Transverse colon (tissue), 4 donors: Measurements from ENCODE around the gene ATP9A. TPM values are rescaled to one million over a fixed set of nuclear protein-coding genes. Genes with fewer than 3 reads are reported as not detected.

Experiments
- DNase-seq: peaks from one replicate; pipeline ENCODE4 v3.0.0-alpha.2; 2019
- H3K27ac ChIP-seq, 4 donors: fragments of 200-600 bp; sonication (generic); 2 replicates each; pipeline ENCODE4 v1.5.1; 2016 to 2018; ENCODE audit warnings: inconsistent platforms in 4 of 4
- H3K27me3 ChIP-seq: fragments of 200-600 bp; sonication (generic); 2 replicates; pipeline ENCODE4 v1.5.1; 2017; ENCODE audit warnings: inconsistent platforms
- H3K36me3 ChIP-seq, 4 donors: fragments of 200-600 bp; sonication (generic); 2 replicates each; pipeline ENCODE4 v1.5.1; 2017 to 2019; ENCODE audit warnings: inconsistent platforms in 4 of 4
- H3K4me1 ChIP-seq, 4 donors: fragments of 200-600 bp; sonication (generic); 2 replicates each; pipeline ENCODE4 v1.5.1; 2017 to 2020; ENCODE audit warnings: inconsistent platforms in 4 of 4
- H3K4me3 ChIP-seq, 4 donors: fragments of 200-600 bp; sonication (generic); 1 replicate in 1 of 4; 2 replicates in 3 of 4; pipeline versions ENCODE4 v1.5.1 to v1.6.1; 2017 to 2019; ENCODE audit warnings: inconsistent platforms in 4 of 4
- H3K9me3 ChIP-seq, 2 donors: fragments of 200-600 bp; sonication (generic); 2 replicates each; pipeline ENCODE4 v1.5.1; 2017 to 2019; ENCODE audit warnings: inconsistent platforms in 2 of 2
- CTCF ChIP-seq, 5 experiments: fragments of 200-600 bp in 3 of 5; fragments of 450-650 bp in 2 of 5; sonication (generic) in 3 of 5; IDR thresholded peaks; 1 replicate in 2 of 5; 2 replicates in 3 of 5; pipeline ENCODE4 v1.5.1; 2016 to 2017; ENCODE audit warnings: antibody characterized with exemption in 5 of 5, inconsistent platforms in 3 of 5, mild to moderate bottlenecking in 2 of 5, moderate library complexity in 1 of 5
- EP300 ChIP-seq: sonication (generic); formaldehyde crosslinking; IDR thresholded peaks from one replicate; pipeline ENCODE4 v1.6.1; 2017; ENCODE audit warnings: antibody characterized with exemption, low read depth
- POLR2A ChIP-seq: fragments of 450-650 bp; IDR thresholded peaks from one replicate; pipeline ENCODE4 v1.6.1; 2016; ENCODE audit warnings: antibody characterized with exemption, mild to moderate bottlenecking, moderate library complexity
- POLR2AphosphoS5 ChIP-seq, 3 donors: sonication (generic); formaldehyde crosslinking; IDR thresholded peaks; one replicate each; pipeline ENCODE4 v1.6.1; 2016; ENCODE audit warnings: antibody characterized with exemption in 3 of 3
- WGBS, 2 donors: methylation state at CpG; one replicate each; pipeline ENCODE4 v1.1.5; 2018; ENCODE audit warnings: low coverage in 1 of 2; 5-methylcytosine and 5-hydroxymethylcytosine counted together
- in situ Hi-C, 4 donors: fragments of 200-750 bp; cut with MboI; loops; one replicate each; pipeline versions ENCODE4 v1.15.0 to v1.15.1; 2017; ENCODE audit warnings: low sequenced_read_pairs in 3 of 4, low pct_ligation_motif_present in 1 of 4, low pct_unique_long_range_greater_than_20kb in 1 of 4
- intact Hi-C: fragments of 100-400 bp; cut with DNase I; formaldehyde crosslinking; loops from one replicate; pipeline ENCODE4 v1.15.1; 2023; ENCODE audit warnings: low total_unique reads
- total RNA-seq, 4 donors: library from RNA; depleted of rRNA; stranded (reverse); fragments of >200 nt; gene quantifications; one replicate each; pipeline ENCODE4 v1.1.0, GENCODE V29; 2016

The ATP9A gene
- total RNA-seq, 4 donors from 2014 or later = 66.3 to 93.0 (median 78.9) TPM

DNA sequence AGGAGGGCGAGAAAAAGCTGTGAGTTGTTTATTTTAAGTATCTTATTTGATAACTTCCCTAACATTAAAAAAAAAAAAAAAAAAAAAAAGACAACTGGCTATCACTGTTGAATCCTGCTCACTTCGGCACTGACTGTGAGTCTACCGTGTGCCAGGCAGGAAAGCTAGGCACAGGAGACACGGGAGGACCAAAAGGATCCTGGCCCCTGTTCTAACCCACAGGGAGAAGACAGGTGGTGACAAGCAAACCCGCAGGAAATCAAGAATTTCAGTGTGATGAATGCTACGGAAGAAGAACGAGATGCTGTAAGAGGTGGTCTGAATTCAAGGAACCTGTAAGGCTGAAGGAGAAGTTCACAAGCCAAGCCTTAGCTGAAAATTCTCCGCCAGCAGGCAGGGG lies 130.9 kb downstream of the ATP9A start:
- Histone ChIP-seq H3K27ac (no peak overlapping the region), H3K4me1 (peaks cover 0 to 1% (median 0%) of the 10 kb centered on the region in 4 donors), H3K36me3 (peaks cover 0 to 9% (median 1%) of the 10 kb centered on the region in 4 donors), H3K9me3 (no peaks in the 10 kb centered on the region), H3K4me3 (no peak overlapping the region), H3K27me3 (no peaks in the 10 kb centered on the region)
- in situ Hi-C loops (loop anchor here in 3 of 4 donors (25.0 kb wide), 3 partner anchors 150 to 650 kb away; no protein-coding TSS in a partner anchor), intact Hi-C loops (no loop called here)
- TF ChIP-seq EP300 (no peak), POLR2AphosphoS5 (IDR thresholded peaks at IDR 0.05) (no peak), CTCF (IDR thresholded peaks at IDR 0.05) (no peak), POLR2A (no peak)
- 85 to 89% methylated on average over 6 to 8 of the region's 8 CpGs for WGBS, 2 donors
- DNase-seq = no peak

- TF ChIP-seq POLR2A (no peak), POLR2AphosphoS5 (IDR thresholded peaks at IDR 0.05) (no peak), EP300 (no peak), CTCF (IDR thresholded peaks at IDR 0.05) (no peak)
Measured at GRCh38 chr20:51636123-51636522, 132.1 kb downstream of the ATP9A start.

GRCh38 chr20:51635680-51636079 lies 132.5 kb downstream of the ATP9A start:
- TF ChIP-seq EP300 (no peak), CTCF (IDR thresholded peaks at IDR 0.05) (no peak), POLR2A (no peak), POLR2AphosphoS5 (IDR thresholded peaks at IDR 0.05) (no peak)
- no peaks in the 10 kb centered on the region for H3K27me3 ChIP-seq
- 93% methylated on average over 2 of the region's 2 CpGs; no CpG with 5 or more reads in 1 of the 2 donors for WGBS, 2 donors
- peaks cover 0 to 9% (median 1%) of the 10 kb centered on the region in 4 donors for H3K36me3 ChIP-seq
- H3K4me3 ChIP-seq = no peak overlapping the region
- no peak for DNase-seq
- intact Hi-C loops = no loop called here
- H3K9me3 ChIP-seq = no peaks in the 10 kb centered on the region
- no peak overlapping the region for H3K27ac ChIP-seq
- in situ Hi-C loops = loop anchor here in 3 of 4 donors (25.0 kb wide), 3 partner anchors 152 to 648 kb away; no protein-coding TSS in a partner anchor
- H3K4me1 ChIP-seq = peaks cover 0 to 15% (median 4%) of the 10 kb centered on the region in 4 donors

More at GRCh38 chr20:51636123-51636522, 132.1 kb downstream of the ATP9A start:
- peaks cover 0 to 10% (median under 1%) of the 10 kb centered on the region in 4 donors for H3K4me1 ChIP-seq
- H3K4me3 ChIP-seq = no peak overlapping the region
- WGBS, 2 donors = 91 to 95% methylated on average over 6 to 8 of the region's 8 CpGs
- no peaks in the 10 kb centered on the region for H3K9me3 ChIP-seq
- peaks cover 0 to 9% (median 1%) of the 10 kb centered on the region in 4 donors for H3K36me3 ChIP-seq
- in situ Hi-C loops (loop anchor here in 3 of 4 donors (25.0 kb wide), 3 partner anchors 151 to 649 kb away; no protein-coding TSS in a partner anchor), intact Hi-C loops (no loop called here)
- no peak for DNase-seq
- no peak overlapping the region for H3K27ac ChIP-seq
- H3K27me3 ChIP-seq = no peaks in the 10 kb centered on the region

DNA sequence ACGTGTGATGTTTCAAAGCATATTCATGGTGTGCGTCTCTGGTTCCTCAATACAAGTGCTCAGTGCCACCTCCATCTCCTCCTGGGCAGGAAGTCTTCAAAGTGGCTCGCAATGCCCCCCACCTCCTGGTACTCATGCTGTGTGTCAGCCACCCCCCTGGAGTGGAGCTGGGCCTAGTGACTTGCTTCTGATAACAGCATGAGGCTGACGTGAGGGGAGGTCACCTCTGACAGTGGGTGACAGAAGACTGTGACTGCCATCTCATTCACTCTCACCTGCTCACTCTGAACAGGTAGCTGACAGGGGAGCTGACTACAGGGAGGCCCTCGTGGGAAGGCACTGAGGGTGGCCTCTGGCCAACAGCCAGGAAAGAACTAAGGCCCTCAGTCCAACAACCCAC lies 133.3 kb downstream of the ATP9A start:
- DNase-seq = no peak
- no peaks in the 10 kb centered on the region for H3K27me3 ChIP-seq
- no peaks in the 10 kb centered on the region for H3K9me3 ChIP-seq
- WGBS, 2 donors = 77% methylated on average over 5 of the region's 5 CpGs; no CpG with 5 or more reads in 1 of the 2 donors
- TF ChIP-seq POLR2AphosphoS5 (IDR thresholded peaks at IDR 0.05) (no peak), EP300 (no peak), POLR2A (no peak), CTCF (IDR thresholded peaks at IDR 0.05) (no peak)
- in situ Hi-C loops (loop anchor here in 3 of 4 donors (25.0 kb wide), 3 partner anchors 152 to 648 kb away; no protein-coding TSS in a partner anchor), intact Hi-C loops (no loop called here)
- H3K27ac ChIP-seq = no peak overlapping the region
- H3K36me3 ChIP-seq = peaks cover 0 to 9% (median 1%) of the 10 kb centered on the region in 4 donors
- peaks cover 0 to 22% (median 8%) of the 10 kb centered on the region in 4 donors for H3K4me1 ChIP-seq
- H3K4me3 ChIP-seq = no peak overlapping the region
